GM18502 (cell line): ENCODE data around the gene MLLT10.
A peak's percentile ranks its signal among the peaks of the same experiment; 100 is the strongest.
"Not testable (repeated sequence)": the region's sequence is repeated elsewhere in the genome, so short reads cannot be mapped to it uniquely, and the experiment has no call there.

Experiments
- ATAC-seq: cut with Tn5 transposase; IDR thresholded peaks from one replicate; pipeline ENCODE4 v1.9.1; 2021; ENCODE audit warnings: mild to moderate bottlenecking; ENCODE audit not compliant: unreplicated experiment, poor library complexity

Gene MLLT10

DNA sequence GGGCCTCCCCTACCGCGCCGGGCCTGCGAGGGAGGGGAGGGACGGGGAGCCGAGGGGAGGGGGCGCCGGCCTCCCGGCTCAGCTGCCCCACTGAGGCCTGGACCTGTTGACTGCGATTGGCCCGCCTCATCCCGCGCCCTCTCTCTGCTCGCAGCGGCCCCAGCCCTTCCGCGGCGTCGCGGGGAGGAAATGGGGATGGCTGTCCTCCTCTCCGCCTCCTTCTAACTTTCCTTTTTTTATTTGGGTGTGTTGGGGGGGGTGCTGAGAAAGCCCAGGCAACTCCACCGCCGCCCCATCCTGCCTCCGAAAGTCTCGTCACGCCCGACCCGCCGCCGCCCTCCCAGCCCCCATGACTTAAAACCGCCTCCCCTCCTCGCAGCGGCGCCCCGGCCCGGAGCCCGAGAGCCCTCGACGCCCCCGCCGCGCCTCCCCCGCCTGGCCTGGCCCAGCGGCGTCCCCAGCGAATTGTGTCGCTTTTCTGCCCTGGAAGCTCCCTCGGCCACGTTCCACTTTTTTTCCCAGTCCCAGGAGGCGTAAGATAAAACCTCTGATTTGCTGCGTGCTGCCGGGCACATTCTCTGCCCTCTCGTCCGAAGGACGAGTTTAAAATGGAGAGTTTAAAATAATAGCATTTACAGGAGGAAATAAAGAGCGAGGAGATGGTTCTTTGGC lies 7.7 kb upstream of the MLLT10 start:
- peak; percentile 38 for ATAC-seq

DNA sequence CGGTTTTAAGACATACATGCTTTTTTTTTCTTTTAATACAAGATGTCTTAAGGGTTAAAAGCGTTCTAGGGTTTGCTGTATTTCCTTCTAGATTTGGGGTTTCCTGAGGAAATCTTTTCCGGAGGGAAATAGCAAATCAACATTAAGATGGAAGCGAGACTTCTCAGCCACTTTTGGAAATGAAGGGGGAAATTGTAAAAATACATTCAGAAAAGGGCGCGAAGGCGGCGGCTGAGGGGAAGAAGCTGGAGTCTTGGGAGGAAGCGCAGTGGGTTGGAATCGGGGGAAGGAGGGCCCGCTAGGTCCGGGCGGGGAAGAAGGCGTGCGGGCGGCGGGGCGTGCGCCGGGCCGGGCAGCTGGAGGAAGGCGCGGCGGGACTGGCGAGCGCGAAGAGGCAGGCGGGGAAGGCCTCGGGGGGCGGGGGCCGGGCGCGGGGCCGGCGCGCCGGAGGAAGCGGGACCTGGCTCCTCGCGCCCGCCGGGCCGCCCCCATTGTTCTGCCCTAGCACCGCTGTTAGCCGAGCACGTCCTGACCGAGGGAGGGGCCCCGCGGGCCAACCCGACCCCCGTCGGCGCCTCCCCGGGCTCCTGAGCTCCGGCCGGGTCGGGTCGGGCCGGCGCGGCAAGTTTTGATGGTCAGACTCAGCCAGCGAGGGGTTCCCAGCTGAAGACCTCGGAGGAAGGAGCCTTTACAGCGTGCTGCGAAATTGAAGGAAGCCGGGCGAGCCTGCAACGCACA lies 7.0 kb upstream of the MLLT10 start:
- ATAC-seq = peak; percentile 39

DNA sequence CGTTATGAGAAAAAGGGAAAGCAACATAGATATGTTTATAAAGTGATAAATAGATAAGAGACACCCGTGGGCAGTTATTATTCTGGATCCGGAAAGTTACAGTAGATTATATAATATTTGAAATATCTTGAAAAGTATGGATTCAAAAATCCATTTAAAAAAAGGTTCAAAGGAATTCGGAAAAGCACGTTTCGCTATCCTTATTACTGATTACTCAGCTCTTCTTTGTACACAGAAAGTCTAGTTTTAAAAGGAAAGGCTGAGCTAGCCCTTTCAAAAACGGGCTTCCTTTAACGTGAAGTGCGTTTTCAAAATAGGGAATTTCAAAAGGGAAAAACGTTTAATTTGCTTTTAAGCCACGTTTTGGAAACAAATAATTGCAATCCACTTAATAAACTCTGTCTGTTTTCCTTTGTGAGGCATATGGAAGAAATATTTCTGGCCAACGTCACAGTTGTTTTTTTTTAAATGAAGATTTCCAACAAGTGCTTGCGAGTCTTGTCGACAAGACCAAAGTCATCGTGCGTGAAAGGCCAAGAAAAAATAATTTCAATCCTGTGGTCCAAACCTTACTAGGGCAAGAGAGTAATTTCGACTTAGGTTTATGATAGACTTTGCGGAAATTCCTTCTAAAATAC lies 6.3 kb upstream of the MLLT10 start:
- no peak for ATAC-seq

DNA sequence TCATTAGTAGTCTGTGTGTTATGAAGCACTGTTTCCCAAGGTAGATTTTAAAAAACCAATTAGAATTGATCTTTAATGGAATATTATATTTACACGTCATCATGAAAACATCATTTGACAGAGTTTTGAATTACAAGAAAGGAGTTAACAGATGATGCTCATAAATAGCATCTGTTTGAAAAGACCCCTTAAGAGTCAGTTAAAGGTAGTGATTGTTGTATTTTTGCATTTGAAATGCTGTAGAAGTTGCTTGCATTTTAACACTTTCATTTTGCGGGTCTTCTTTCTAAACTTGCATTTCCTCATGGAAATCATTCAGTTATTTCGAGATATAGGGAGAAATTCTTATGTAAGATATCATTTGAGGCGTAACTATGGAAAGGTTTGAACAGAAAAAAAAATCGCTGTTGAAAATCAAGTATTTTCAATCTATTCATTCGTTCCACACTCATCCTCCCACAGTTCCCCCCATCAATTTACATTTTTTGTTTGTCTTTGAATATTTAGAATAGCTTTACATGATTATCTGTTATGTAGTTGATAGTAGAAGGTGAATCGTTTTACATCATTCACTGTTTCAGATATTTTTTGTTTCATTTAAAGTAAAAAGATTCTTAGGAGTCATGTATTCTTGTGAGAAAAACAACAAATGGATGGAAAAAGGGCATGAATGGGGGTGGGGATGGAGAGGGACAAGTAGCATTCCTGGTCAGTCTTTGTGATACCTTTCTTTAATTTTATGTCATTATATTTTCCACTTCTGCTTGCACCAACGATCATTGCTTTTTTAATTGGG lies 5.6 kb upstream of the MLLT10 start:
- ATAC-seq = no peak

DNA sequence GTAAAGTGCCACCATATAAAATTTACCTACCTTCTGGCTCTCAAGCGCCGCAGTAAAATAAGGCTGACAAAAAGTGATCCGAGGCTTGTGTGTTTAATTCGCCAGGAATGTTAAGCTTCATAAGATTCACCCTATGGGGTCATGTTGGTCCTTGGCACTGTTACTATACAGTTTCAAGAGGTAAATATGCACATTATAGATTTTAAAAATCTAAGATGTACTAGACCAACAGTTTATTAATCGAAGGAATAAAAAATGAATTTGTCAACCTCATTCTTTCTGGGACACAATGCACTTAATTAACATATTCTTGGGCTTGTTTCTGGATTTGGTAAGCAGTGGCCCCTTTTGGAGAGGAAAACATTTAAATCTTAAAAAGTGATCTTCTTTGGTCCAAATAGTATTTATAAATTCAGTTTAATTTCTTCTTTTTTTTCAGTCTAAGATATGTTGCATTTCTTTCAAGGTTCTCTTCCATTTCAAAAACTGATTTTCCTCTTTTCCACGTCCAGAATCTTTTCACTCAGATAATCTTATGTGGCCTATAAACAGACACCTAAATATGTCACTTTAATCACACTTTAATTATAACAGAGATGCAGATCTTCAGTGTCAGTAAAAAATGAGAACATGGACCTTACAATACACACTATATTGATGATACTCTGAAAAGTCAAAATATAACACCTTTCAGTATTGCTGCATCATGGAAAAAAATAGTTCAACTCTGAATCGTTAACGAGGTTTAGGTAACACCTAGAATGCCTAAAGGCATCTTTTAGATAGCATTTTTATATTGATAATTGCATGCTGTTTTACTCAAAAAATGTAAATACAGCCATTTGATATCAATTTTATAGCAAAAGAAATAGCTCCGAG lies 4.8 kb upstream of the MLLT10 start:
- ATAC-seq = no peak

DNA sequence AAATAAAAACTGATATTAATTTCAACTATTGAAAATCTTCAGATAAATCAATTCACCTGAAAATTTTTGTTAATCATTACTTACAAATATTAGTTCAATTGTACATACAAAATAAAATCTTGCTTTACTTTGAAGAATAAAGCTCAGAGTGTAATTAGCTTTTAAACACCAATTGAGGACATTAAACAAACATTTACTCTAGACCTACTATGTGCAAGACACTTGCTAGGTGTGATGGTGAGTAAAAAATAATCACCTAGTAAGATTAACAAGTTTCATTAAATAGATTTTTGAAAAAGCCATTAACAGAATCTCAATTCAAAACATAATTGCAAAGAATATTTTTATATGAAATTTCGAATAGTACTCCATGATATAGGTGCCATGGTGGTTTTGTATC lies 3.9 kb upstream of the MLLT10 start:
- no peak for ATAC-seq

DNA sequence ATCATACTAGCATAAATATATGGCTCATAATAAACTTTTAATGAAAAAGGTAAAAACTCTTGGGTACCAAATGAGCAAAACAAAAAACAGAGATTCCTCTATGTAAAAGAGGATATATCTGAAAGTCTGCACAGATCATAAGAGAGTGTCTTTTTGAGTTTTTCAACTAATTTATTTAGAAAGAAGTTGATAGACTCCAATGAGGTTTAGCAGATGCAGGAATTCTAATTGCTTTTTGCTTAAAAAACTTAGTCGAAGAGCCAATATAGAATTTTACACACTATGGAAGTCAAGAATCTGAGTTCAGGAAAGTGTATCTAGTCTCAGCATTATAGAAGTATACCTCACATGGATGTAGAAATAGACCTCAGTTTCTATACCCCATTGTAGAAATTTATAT lies 3.4 kb upstream of the MLLT10 start:
- no peak for ATAC-seq

DNA sequence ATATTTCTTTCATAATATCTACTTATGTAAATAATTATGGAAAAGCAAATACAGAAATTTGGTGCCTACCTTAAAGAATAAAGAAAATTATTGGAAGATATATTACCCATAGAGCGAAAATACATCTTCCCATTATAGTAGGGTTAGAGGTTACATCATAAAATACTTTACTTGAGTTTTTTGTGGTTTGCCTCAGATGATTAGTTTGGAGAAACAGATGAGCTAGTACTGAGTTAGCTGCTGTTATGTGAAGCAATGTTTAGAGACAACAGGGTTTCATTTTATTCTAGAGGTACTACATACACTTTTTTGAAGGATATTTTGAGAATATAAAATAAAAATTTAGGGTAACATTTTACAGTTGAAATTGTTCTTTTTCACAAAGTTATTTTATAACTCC lies 2.9 kb upstream of the MLLT10 start:
- no peak for ATAC-seq

DNA sequence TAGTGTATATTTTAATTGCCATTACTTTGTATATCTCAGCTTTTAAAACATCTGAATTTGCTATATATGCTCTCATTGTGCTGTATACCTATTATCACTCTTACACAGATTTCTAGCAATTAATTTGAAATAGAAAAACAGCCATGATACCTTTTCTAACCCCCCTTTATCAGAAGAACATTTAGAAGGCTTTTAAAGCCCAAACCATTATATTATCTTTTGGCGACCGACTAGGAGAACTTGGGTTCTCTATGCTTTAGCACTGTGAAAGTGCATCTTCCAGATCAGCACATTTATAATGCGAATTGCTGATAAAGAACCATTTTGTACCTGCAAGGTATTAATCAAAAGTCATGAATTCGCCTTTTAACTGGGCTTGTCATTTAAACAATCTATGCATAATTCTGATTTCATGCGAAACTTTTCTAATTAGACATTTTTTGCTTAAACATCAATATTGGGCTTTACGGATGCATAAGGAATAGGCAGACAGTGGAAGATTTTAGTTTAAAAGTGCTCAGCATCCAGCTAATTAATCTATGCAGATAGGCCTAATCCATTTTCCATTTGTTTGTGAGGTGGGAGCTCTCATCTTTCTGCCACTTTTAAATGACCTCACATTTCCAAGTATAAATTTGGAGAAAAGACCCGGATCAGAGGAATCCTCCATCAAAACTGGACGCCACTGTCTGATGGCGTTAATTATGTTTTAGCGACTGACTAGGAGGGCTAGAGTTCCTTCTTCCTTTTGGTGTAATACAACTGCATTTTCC lies 1.2 kb upstream of the MLLT10 start:
- no peak for ATAC-seq

DNA sequence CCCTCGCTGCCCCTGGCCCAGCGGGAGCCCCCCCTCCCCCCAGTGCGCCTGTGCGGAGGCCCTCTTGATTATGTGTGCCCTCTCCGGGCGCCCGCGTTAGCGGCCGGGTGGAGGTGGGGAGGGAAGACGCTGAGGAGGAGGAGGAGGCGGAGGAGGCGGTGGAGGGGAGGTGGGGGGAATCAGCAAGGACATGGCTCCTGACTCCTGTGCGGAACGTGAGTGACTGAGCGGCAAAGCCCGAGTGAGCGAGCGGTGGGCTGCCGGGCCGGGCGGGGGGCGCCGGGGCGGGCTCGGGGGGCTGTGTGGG lies 201 bp downstream of the MLLT10 start:
- ATAC-seq = no peak

DNA sequence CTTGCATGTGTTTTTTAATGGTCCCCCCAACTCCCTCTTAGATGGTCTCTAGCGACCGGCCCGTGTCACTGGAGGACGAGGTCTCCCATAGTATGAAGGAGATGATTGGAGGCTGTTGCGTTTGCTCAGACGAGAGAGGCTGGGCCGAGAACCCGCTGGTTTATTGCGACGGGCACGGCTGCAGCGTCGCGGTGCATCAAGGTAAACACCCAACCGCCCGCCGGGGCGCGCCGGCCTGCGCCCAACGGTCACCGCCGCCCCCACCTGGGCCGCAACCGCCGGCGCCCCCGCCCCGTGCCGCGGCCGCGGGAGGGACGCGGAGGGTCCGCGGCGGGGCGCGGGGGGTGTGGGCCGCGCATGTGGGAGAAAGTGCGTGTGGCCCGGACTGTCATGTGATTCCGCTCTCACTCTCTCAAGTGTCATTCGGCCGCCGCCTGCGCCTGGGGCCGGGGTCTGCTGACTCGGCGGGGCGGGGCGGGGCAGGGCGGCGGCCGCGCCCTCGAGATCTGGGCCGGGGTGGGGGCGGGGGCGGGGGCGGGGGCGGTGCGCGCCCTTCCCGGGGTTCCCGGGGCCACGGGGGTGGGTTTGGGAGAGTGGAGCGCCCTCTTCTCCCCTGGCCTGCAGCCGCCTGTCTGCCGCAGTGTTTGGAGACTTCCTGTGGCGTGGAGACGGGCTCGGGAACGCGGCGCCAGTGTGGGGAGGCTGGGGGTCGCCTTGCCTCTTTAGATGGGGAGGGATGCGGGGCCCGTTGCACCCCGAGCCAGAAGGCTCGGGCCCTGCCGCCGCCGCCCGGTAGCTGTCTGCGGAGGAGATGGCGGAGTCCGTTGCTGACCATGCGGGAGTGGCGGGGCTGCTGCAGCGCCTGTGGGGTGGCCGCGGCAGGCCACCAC lies 817 bp downstream of the MLLT10 start:
- peak; percentile 20 for ATAC-seq

DNA sequence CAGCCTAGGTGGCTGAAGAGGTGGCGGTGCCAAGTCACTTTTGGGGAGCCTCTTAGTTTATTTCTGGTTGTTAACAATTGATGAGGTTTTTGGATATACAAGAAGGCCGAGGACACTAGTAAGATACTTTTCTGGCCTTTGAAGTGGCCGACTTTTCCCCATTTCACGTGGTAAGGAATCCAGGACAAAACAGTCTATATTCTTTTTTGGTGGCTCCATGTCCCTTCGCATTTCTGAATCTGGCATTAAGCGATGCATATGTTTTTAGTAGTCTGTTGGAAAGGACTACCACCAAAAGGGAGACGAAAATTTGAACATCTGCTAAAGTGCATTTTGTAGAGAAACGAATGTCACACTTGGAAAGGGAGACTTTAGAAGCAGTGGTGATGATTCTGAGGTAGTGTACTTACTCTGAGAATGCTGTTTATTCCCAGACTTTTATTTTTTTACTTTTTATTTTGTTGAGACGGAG lies 1.5 kb downstream of the MLLT10 start:
- ATAC-seq = no peak

DNA sequence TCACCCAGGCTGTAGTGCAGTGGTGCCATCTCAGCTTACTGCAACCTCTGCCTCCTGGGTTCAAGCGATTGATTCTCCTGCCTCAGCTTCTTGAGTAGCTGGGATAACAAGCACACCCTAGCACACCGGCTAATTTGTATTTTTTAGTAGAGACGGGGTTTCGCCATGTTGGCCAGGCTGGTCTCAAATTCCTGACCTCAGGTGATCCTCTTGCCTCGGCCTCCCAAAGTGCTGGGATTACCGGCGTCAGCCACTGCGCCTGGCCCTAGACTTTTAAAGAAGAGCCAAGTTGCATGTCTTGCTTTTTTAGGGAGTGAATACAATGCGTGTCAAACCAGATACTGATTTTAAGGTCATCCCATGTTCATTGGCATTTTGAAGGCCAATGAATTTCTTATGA lies 1.9 kb downstream of the MLLT10 start:
- not testable (repeated sequence) for ATAC-seq

DNA sequence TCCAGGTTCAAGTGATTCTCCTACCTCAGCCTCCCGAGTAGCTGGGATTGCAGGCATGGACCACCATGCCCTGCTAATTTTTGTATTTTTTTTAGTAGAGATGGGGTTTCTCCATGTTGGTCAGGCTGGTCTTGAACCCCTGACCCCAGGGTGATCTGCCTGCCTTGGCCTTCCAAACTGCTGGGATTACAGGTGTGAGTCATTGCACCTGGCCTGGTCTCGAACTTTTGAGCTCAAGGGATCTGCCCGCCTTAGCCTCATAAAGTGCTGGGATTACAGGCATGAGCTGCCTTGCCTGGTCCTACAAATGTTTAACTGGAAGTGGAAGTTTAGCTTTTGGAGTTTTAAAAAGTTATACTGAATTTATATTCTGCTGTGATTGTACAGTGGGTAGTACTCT lies 2.8 kb downstream of the MLLT10 start:
- ATAC-seq = no peak

DNA sequence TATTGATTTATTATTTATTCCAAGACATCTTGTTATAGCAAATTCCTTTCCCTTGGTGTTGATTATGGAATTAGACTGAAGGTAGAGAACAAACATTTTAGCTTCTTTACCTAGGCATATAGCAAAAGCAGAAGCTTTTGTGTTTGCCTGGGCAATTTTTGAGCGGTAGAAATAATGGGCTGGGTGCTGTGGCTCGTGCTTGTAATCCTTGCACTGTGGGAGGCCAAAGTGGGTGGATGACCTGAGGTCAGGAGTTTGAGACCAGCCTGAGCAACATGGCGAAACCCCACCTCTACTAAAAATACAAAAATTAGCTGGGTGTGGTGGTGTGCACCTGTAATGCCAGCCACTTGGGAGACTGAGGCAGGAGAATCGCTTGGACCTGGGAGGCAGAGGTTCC lies 6.7 kb downstream of the MLLT10 start:
- ATAC-seq = not testable (repeated sequence)

DNA sequence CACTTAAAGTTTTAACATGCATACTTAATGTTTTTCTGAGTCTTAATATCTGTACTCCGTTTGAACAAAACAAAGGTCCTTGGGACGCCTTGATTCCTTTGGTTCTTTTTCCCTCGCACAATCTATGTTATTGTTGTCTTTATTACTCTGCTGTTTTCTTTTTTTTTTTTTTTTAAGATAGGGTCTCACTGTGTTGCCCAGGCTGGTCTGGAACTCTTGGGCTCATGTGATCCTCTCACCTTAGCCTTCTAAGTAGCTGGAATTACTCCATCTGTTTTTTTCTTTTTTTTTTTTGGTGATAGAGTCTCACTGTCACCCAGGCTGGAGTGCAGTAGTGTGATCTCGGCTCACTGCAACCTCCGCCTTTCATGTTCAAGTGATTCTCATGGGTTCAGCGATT lies 13.2 kb downstream of the MLLT10 start:
- ATAC-seq = no peak

DNA sequence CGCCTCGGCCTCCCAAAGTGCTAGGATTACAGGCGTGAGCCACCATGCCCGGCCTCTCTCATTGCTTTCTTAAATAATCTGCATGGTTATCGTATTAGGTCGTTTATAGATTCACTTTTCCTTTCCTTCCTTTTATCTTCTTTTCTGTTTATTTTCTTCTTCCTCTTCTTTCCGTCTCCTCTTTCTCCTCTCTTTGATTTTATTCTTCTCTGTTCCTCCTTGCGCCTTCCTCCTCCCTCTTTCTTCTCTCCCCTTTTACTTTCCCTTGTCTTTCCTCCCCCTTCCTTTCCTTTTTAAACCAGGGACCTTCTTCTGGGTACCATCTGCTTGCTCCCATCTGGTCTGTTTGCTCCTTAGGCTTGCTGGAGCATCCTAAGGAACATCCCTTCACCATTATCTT lies 18.6 kb downstream of the MLLT10 start:
- no peak for ATAC-seq

DNA sequence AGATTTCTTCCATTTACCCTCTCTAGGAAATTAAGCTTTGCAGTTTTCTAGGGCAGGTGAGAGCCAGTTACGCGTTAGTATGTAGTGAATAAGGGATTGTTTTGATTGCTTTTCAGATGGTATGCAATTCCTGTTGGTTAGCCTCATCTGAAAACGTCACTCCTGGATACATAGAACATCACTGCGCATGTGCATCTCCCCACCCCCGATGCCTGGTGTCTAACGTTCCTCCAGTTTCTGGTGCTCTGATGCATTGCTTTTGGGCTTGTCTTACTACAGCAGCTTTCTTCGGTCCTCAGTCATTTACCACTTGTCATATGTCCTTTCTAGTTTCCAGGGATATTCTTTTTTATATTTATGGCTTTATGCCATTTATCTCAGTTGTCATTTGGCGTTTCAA lies 22.5 kb downstream of the MLLT10 start:
- ATAC-seq = no peak
